GM19395 (cell line): ENCODE data around the gene LPIN3.

Experiments used
- ATAC-seq: cut with Tn5 transposase; IDR thresholded peaks from one replicate; pipeline ENCODE4 v1.9.1; 2021; ENCODE audit warnings: mild to moderate bottlenecking, moderate library complexity; ENCODE audit not compliant: unreplicated experiment

LPIN3 gene

DNA sequence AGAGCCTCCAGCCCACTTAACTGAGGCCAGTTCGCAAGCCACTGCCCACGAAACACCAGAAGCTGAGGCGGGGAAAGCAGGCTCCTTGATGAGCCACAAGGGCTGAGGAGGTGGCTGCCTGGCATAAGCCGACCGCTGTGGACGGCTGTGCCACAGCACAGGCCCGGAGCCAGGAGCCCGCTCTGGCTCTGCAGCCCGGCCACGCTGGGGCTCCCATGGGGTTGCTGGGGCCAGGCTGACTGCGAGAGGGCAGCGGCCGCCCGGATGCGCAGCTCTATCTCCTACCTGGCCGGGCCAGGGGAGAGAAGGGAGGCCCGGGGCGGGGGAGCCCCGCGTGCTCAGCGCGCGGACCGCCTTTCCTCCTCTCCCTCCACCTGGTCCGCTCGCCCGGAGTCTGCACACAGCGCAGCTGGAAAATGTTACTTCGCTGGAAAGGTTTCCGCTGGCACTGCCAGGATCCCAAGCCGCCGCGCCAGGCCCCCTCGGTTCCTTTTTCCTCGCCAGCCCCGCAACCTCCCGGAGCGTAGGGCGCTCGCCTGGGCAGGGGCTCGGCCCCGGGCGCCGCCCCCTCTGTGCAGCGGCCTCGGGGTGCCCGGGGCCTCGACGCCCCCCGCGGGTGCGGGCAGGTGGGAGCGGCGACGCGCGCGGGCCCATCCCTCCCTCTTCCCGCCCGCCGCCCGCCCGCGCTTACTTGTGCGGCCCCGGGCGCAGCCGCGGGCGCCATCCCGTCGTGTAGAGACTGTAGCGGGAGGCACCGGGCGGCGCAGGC lies 25.3 kb downstream of the LPIN3 start:
- ATAC-seq, result no peak

GRCh38 chr20:41366546-41367392 lies 26.1 kb downstream of the LPIN3 start, which contains the start of gene EMILIN3:
TSS of gene EMILIN3 (minus strand) at chr20:41366818. CDS start at chr20:41366634, 184 bp downstream.
- ATAC-seq, result no peak

DNA sequence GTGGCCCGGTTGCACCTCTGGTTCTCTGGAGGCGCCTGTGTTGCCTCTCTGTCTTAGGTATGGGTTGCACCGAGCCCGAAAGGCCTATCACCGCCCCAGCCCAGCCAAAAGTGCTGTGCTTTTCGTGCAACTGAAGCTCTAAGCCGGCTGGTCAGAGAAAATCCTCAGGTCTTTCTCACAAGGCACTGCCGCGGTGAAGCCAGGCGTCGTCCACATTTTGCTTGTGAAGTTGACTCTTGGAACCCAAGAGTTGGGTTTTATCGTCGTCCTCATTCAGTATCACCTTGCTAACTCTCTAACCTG lies 26.7 kb downstream of the LPIN3 start:
- ATAC-seq, result no peak

DNA sequence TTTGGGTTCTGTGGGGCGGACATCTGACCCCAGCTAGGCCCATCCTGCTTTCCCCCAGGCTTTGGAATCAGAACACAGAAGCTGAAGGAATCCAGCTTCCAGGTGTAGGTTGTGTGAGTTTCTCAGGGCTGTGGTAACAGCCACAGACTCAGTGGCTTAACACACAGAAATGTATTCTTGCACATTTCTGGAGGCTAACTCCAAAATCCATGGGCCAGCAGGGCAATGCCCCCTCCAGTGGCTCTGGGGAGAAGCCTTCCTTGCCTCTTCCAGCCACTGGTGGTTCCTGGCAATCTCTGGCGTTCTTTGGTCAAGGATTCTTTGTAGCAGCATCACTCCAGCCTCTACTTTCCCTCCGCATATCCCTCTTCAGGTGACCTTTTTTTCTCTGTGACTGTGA lies 27.3 kb downstream of the LPIN3 start:
- no peak for ATAC-seq

GRCh38 chr20:41369673-41370072 lies 29.1 kb downstream of the LPIN3 start:
- no peak for ATAC-seq

DNA sequence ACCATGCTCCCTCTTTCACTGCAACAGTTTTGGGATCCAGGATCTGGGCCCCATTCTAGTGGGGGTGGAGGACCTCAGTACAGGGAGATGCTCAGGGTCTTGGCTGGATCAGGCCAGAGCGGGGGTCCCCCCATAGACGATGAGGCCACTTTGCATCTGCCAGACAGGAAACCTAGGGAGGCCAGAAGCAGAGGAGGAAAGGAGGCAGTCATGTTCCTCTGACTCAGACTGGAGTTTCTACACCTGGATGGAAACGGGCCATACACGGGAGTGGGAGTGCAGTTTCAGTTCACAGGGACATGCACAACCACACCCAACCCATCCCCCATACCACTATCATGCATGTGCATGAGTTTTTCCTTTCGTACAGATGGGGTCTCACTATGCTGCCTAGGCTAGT lies 29.6 kb downstream of the LPIN3 start:
- ATAC-seq, result no peak

- no peak for ATAC-seq
These were observed 30.8 kb downstream of the LPIN3 start for GRCh38 chr20:41371371-41371770.

GRCh38 chr20:41373251-41373783 lies 32.7 kb downstream of the LPIN3 start:
- no peak for ATAC-seq

DNA sequence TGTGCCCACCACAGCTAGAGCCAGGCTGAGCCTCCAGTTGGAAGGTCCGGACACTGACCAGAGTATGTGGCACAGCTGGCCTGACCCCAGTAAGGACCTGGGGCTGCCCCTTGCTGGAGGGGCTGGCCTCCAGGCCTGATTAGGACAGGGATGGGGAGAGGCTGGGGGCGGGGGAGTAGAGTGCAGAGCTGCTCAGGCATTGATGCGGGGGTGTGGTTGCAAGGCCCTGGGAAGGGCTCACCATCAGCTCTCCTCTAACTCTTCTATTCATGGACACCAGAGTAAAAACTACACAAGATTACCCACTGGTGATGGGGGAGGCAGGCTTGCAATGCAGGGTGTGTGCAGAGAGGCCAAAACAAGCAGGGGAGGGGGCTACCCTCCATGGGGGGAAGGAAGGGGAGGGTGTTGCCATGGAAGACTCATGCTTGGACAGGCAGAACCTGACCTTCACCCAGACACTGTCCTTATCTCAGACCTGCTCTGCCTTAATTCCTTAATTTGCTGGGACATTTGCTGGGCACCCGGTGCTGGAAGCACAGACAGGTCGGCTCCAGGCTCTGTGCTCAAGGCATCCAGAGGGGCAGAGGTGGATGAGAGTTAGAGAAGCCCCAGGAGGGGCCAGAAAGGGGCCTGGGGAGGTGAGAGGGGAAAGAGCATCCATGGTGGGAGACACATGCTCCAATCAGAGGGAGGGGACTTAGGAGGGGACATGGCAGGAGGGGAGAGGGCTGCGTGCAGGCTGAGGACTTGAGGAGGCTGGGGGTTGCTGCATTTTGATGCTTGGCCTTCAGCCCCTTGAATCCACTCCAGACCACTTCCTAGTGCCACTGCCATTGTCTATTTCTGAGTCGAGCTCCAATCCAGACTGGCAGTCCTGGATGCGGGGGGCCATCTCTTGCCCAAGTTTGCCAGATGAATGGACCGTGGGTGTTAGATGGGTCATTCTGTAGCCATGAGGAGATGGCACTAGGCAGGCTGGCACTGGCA lies 33.6 kb downstream of the LPIN3 start:
- no peak for ATAC-seq

DNA sequence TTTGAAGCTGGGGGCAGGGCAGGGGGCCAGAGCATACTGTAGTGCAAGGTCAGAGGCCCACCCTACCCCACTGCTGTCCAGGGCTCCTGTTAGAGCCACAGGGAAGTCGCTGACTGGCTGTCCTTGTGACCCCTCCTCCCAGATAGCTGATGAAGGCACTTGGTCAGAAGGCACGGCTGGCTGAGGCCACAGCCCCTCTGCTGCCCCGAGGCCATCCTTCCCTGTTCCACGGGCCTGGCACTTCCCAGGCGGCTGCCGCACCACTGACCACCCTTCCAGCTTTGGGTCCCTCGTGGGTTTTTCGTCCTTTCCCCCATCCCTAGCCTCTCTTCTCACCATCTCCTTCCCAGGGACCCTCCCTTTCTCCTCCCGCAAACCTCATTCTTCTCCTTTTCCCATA lies 35.2 kb downstream of the LPIN3 start:
- no peak for ATAC-seq

DNA sequence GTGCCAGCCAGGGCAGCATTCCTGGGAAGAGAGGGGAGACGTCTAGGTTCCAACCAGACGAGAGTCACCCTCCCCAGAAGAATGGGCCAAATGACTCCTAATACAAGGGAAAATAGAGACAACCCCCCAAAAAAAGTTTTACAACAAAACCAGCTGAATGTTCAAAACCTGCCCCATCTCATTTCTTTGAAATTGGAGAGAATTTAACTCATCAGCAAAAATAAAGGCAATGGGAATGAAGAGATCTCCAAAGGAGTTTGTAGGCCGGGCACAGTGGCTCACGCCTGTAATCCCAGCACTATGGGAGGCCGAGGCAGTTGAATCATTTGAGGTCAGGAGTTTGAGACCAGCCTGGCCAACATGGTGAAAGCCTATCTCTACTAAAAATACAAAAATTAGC lies 35.7 kb downstream of the LPIN3 start:
- no peak for ATAC-seq

GRCh38 chr20:41377275-41377674 lies 36.7 kb downstream of the LPIN3 start:
- no peak for ATAC-seq

GRCh38 chr20:41379551-41379950 lies 38.9 kb downstream of the LPIN3 start:
- no peak for ATAC-seq

DNA sequence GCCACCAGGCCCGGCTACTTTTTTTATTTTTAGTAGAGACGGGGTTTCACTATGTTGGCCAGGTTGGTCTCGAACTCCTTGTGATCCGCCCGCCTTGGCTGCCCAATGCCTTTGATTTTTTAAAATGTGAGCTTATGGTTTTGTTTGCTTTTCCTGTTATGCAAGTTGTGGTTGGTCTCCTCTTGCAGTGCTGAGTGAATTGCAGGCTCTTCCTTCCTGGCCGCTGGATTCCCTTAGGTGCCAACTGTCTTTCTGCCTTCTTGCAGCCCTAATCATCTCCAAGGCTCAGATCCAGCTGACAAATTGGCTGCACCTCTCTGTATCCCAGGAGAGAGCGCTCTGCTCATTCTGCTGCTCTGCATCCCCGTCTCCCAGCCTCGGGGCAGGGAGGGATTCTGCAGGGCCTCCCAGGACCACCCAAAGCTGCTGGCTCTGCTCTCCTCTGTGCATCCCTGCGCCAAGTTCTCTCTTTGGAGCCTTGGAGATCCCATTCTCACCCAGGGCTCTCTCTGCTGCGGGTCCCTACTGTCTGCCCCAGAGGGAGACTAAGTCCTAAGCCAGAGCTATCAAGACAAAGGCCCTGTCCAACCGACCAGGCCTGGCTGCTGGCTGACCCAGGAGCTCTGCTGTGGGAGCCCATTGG lies 40.1 kb downstream of the LPIN3 start:
- no peak for ATAC-seq

- ATAC-seq, result no peak
These were observed 42.2 kb downstream of the LPIN3 start for GRCh38 chr20:41382791-41383305.

GRCh38 chr20:41386502-41387427 lies 46.1 kb downstream of the LPIN3 start:
- ATAC-seq, result no peak

GRCh38 chr20:41387444-41387851 lies 46.8 kb downstream of the LPIN3 start:
- no peak for ATAC-seq

DNA sequence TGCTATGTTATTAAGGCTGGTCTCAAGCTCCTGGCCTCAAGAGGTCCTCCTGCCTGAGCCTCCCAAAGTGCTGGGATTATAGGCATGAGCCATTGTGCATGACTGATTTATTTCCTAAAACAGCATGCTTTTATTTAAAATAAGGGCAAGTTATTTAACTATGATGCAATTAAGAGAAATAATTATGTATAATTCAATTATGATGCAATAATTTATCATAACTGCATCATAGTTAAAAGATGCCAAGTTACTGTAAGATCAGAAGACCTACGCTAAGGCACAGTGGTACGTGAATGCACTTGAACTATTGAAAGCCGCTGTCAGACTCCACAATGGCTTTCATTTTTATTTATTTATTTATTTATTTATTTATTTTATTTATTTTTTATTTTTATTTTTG lies 50.3 kb downstream of the LPIN3 start:
- ATAC-seq, result no peak

- no peak for ATAC-seq
These were observed 51.0 kb downstream of the LPIN3 start for GRCh38 chr20:41391587-41392001.
